GM18868 (cell line): Measurements from ENCODE around the gene NHSL2.
"Not testable (repeated sequence)": the region's sequence is repeated elsewhere in the genome, so short reads cannot be mapped to it uniquely, and the experiment has no call there.

Experiments used
- ATAC-seq: cut with Tn5 transposase; IDR thresholded peaks from one replicate; pipeline ENCODE4 v1.9.1; 2021; ENCODE audit warnings: mild to moderate bottlenecking, moderate library complexity; ENCODE audit not compliant: unreplicated experiment

NHSL2 gene

DNA sequence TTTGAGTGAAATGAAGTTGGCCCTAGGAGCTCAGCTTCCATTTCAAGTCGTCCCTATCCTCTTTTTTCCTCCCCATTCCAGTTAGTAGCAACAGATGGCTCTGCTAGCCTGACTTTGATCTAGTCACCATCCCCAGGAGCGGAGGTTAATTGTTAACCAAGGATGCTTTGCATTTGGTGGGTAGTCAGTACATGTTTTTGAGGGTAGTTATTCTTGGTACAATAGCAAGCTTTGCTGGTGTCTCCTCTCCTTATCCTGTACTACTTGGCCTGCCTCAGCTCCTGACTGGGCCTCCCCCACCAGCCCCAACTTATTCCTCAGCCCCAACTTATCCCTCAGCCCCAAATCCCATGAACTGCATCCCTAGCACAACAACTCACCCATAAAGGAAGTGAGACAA, 235.9 kb downstream of the NHSL2 start:
- ATAC-seq = no peak

DNA sequence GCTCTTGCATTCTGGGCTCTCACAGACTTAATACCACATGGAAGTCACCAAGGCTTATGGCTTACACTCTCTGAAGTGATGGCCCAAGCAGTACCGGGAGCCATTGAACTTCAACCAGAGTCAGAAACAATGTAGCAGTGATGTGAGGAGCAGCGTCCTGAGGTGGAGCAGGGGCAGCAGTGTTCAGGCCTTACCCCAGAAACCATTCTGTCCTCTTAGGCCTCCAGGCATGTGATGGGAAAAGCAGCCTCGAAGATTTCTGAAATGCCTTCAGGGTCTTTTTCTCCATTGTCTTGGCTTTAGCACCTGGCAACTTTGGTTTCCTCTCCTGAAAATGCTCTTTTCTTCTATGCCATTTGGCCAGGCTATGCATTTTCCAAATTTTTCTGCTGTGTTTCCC, 248.1 kb downstream of the NHSL2 start:
- ATAC-seq = no peak

DNA sequence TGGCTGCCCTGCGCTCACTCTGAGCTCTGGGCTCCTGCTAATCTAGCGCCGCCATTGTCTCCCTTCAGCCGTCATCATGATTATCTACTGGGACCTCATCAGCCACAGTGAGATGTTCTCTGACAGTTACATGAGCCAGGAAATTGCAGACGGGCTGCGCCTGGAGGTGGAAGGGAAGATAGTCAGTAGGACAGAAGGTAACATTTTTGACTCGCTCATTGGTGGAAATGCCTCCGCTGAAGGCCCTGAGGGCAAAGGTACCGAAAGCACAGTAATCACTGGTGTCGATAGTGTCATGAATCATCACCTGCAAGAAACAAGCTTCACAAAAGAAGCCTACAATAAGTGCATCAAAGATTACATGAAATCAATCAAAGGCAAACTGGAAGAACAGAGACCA, 249.1 kb downstream of the NHSL2 start:
- ATAC-seq = no peak

DNA sequence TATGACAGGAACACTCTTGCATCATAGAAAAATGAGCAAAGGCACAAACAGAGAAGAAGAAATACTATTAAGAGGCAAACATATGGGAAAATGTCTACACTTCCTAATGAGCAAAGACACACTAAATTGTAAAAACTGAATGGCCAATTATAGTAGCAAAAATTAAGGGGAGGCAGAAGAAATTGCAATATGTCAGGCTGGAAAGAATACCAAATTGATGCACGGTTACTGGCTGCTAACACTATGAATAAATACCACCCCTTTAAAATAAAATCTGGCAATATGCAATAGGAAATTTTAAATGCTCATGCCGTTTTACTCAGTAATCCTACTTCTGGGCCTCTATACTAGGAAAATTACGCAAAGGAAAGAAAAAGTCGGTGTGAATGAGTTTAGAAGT, 254.9 kb downstream of the NHSL2 start:
- no peak for ATAC-seq

DNA sequence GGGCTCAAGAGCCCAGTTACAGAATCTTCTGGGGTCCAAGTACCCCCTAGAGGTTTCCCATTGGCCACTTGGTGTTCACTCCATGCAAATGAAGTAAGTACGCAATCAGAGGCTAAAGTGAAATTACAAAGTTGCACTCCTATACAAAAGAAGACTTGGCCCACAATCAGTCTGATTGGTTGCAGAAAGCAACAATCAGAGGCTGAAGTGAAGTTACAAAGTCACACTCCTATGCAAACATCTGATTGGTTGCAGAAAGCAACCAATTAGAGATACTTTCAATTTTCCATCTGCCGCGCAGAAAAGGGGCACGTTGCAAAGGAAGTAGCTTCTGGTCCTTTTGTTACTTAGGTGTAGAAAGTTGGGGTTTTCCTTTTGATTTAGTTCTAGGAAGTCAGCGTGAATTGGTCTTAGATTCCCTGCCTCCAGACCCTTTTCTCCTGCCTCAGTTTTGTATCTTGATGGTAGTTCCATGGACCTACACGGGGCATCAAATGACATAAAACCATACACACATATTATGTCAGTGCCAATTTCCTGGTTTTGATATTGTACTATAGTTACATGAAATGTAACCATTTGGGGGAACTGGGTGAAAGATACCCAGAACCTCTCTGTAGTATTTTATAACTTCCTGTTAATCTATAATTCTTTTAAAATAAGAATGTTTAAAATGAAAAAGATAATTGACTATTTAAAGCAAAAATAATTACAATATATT, 258.5 kb downstream of the NHSL2 start:
- no peak for ATAC-seq

DNA sequence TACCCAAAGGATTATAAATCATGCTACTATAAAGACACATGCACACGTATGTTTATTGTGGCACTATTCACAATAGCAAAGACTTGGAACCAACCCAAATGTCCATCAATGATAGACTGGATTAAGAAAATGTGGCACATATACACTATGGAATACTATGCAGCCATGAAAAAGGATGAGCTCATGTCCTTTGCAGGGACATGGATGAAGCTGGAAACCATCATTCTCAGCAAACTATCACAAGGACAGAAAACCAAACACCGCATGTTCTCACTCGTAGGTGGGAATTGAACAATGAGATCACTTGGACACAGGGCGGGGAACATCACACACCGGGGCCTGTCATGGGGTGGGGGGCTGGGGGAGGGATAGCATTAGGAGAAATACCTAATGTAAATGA, 265.6 kb downstream of the NHSL2 start:
- ATAC-seq = not testable (repeated sequence)

DNA sequence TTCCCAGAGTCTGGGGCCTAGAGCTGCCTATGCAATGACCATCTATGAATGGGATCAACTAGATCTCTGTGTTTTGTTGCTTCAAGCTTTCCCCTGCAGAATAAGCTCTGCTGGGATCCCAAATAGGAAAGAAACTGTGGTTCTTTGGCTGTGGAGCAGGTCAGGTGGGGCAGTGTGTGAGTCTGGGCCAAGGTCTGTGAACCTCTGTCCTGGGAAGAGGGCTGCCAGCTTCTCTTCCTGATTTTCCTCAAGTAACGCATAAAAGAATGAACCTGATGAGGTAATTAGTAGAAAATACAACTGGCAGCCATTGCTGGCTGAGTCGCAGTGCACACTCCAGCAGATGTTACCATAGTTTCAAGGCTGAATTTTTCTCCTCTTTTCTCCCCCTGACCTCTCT, 266.3 kb downstream of the NHSL2 start:
- no peak for ATAC-seq

DNA sequence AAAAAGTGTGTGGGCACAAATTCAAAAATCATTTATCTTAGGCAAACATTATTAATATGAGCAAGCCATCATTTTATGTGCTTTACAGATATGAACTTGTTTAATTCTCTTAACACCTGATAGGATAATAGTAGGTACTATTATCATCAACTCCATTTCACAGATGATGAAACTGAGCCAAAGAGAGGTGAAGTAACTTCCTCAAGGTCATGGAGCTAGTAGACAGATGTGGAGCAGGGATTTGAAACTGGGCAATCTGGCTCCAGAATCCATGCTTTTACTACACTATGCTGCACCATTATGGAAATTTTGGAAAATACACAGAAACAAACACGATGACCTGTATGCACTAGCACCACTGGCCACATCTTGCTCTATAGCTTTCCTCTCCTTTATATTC, 269.9 kb downstream of the NHSL2 start:
- ATAC-seq = no peak

DNA sequence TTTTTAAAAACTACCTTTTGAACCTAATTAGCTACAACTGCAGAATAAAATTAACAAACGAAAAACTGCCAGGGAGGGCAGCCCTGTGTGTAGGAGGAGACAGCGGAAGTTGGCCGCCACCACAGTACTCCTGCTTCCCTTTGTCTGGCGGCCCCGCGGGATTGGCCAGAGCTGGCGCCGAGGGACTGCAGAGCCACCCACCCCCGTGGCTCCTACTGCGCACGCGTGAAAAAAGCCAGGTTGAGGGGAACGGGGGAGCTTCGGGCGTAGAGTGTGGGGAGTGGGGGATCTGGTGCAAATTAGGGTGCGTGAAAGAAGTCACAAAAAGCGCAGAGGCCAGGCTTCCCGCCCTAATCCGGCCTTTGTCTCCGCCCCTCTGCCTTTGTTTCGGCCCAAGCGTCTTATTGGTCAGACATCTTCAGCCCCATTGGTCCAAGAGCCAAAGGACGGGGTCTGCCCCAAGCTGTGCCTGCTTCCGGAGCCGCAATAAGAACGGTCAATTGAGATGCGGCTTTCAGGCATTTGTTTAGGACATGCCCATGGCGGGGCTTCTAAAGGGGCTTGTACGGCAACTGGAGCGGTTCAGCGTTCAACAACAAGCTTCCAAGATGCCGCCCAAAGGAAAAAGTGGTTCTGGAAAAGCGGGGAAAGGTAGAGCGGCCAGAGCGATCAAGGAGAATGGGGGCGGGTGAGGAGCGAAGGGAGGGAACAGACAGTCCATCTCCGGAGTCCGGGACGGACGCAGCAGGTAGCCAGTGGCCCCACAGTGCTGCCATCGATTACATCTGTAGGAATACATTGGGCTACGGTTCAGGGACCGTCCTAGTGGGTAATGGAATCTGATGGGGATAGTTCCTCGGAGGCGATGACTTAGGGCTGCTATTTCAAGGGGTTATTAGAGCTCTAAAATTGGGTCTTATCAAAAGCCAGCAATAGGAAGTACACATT, 270.8 kb downstream of the NHSL2 start, which contains the start of gene PIN4:
Gene PIN4 (plus strand): TSS at position 580 of the 948 bp plus-strand sequence. CDS start 29 bp downstream, at position 609.
- ATAC-seq = peak; percentile 96

DNA sequence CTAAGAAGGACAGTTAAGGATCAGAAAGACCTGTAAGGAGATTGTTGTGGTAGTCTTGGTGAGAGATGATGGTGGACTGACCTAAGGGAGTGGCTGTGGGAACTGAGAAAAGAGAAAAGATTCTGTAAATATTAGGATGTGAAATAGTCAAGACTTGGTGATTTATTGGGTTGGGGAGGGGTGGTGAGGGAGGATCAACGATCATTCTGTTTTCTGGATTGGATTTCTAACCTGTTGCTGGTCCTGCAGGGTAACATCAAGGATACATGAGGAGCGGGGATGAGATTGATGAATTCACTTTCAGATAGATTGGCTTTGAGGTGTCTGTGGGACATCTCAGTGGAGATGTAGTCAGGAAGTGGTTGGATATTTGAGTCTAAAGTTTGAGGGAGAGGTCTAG, 272.3 kb downstream of the NHSL2 start:
- ATAC-seq = no peak

DNA sequence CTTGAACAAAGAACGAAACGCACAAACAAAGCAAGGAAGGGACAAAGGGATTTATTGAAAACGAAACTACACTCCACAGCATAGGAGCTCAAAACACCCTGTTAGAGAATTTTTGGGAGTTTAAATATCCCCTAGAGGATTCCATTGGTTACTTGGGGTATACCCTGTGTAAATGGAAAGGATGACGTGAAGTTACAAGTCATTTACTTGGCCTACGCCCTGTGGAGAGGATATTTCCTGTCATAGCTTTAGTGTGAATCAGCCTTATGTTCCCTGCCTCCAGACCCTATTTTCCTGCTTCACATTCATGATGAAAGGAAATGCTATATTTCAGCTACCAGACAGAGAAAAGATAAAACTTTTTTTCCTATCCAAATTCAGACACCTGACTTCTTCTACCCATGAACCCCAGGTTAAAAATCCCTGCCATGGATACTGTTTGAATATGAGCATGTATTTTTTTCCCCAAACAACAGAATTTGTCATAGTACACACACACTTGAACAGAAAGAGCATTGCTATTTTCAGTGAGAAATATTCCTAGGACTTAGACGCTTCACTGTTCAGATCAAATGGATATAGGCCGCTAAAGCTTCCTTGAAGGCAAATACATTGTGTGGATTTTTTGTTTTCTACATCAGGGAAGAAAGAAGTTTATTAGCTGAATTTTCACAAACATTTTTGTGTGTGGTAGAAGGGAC, 291.3 kb downstream of the NHSL2 start:
- ATAC-seq = no peak
